HepG2 (cell line): ENCODE measurements around the gene VSX1. TPM values are rescaled to one million over a fixed set of nuclear protein-coding genes. Genes with fewer than 3 reads are reported as not detected.

ENCODE experiments used
- BCLAF1 ChIP-seq: fragments of 450-650 bp; IDR thresholded peaks from 2 replicates; pipeline ENCODE4 v1.6.1; 2017; ENCODE audit warnings: mild to moderate bottlenecking
- NFIB ChIP-seq: sonication (generic); formaldehyde crosslinking; IDR thresholded peaks from 2 replicates; pipeline ENCODE4 v1.9.0; 2021; ENCODE audit warnings: missing genetic modification reagents, mild to moderate bottlenecking, borderline replicate concordance
- PAXIP1 ChIP-seq: sonication (generic); formaldehyde crosslinking; conservative IDR thresholded peaks from 2 replicates; pipeline ENCODE4 v1.4.0; 2020; ENCODE audit warnings: mild to moderate bottlenecking, missing genetic modification reagents, moderate library complexity
- PBX3 ChIP-seq: sonication (generic); formaldehyde crosslinking; IDR thresholded peaks from 2 replicates; pipeline ENCODE4 v1.8.1; 2023; ENCODE audit warnings: missing genetic modification reagents, inconsistent platforms, borderline replicate concordance
- ZFP36 ChIP-seq: fragments of 150-350 bp; IDR thresholded peaks from 2 replicates; pipeline ENCODE4 v1.6.1; 2018; ENCODE audit warnings: borderline replicate concordance, low read length, low read depth; ENCODE audit not compliant: partially characterized antibody
- ZKSCAN8 ChIP-seq: IDR thresholded peaks from 2 replicates; pipeline ENCODE4 v1.6.1; 2016; ENCODE audit warnings: borderline replicate concordance, missing genetic modification reagents, missing compliant biosample characterization
- ZNF142 ChIP-seq: sonication (generic); formaldehyde crosslinking; IDR thresholded peaks from 2 replicates; pipeline ENCODE4 v1.4.0; 2020; ENCODE audit warnings: missing genetic modification reagents
- polyA plus RNA-seq, 8 experiments: library from polyadenylated mRNA; depleted of rRNA in 3 of 8; stranded (reverse) in 7 of 8; unstranded in 1 of 8; fragments of >200 nt; fragmentation: Illumina TruSeq in 4 of 8; extraction: Trizol in 4 of 8; gene quantifications; 2 replicates each; pipeline versions ENCODE4 v1.2.1 to v1.2.3, GENCODE V29; 2011 to 2016; ENCODE audit warnings: low read depth in 4 of 8, missing spikeins in 1 of 8, mixed read lengths in 1 of 8; ENCODE audit not compliant: insufficient read depth in 1 of 8
- total RNA-seq, 5 experiments: library from RNA; depleted of rRNA; stranded (reverse); fragments of >200 nt; fragmentation: Illumina TruSeq; extraction: Trizol; gene quantifications; 2 replicates each; pipeline ENCODE4 v1.2.3, GENCODE V29; 2016; ENCODE audit warnings: low read depth in 1 of 5

Gene VSX1
- total and polyA plus RNA-seq, 2 of the 13 experiments (the other 11 are each of a cell fraction or from before 2014, with no cell fraction given), result 0.04 TPM; not detected in 1

- peak; percentile 47 for TF ChIP-seq PAXIP1 (CRISPR knock-in tag)
- TF ChIP-seq BCLAF1, result no peak
- TF ChIP-seq ZFP36, result no peak
- no peak for TF ChIP-seq ZKSCAN8
- no peak for TF ChIP-seq NFIB (CRISPR knock-in tag)
- no peak for TF ChIP-seq PBX3
- TF ChIP-seq ZNF142, result no peak
Observed at GRCh38 chr20:25046181-25046641, 35.7 kb downstream of the VSX1 start (continued).
